PC-9 (cell line): ENCODE results near the gene SSBP2. TPM values are rescaled to one million over a fixed set of nuclear protein-coding genes. Genes with fewer than 3 reads are reported as not detected.

Experiments
- BruUV-seq: library from RNA; stranded (reverse); fragments of 400-500 nt; replicated peaks from 2 replicates; lab custom pipeline; 2021; lab: Mats Ljungman, UMichigan
- CTCF ChIA-PET: fragments of 300-600 bp; sonication (Branson Sonifier 250); formaldehyde crosslinking; loops from one replicate; lab custom pipeline; 2022; ENCODE audit warnings: antibody characterized with exemption; lab: Charles Lee
- POLR2A ChIA-PET: fragments of 300-600 bp; sonication (Branson Sonifier 250); formaldehyde crosslinking; loops from one replicate; lab custom pipeline; 2022; ENCODE audit warnings: antibody characterized with exemption; ENCODE audit not compliant: unreplicated experiment; lab: Charles Lee
- DNase-seq, 2 experiments: peaks; one replicate each; pipeline versions ENCODE4 v3.0.0 to v3.0.0-alpha.2; 2015 to 2022; ENCODE audit warnings: mixed read lengths in 1 of 2
- H2AFZ ChIP-seq: fragments of 200-600 bp; sonication (generic); 2 replicates; pipeline ENCODE4 v1.8.1; 2017; ENCODE audit warnings: antibody characterized with exemption
- H3F3A ChIP-seq: fragments of 200-600 bp; sonication (generic); 2 replicates; pipeline ENCODE4 v1.8.1; 2017; ENCODE audit warnings: antibody characterized with exemption, mild to moderate bottlenecking, low read depth; ENCODE audit not compliant: insufficient read depth
- H3K27ac ChIP-seq: fragments of 200-600 bp; sonication (generic); 2 replicates; pipeline ENCODE4 v1.6.1; 2016; ENCODE audit warnings: mixed run types
- H3K27me3 ChIP-seq: fragments of 200-600 bp; sonication (generic); 2 replicates; pipeline ENCODE4 v1.6.1; 2016; ENCODE audit warnings: low read depth, mixed run types; ENCODE audit not compliant: insufficient read depth
- H3K36me3 ChIP-seq: fragments of 200-600 bp; sonication (generic); 2 replicates; pipeline ENCODE4 v1.6.1; 2016; ENCODE audit warnings: low read depth, mixed run types
- H3K4me1 ChIP-seq: fragments of 200-600 bp; sonication (generic); replicated peaks from 2 replicates; pipeline ENCODE4 v1.6.1; 2016; ENCODE audit warnings: mixed run types; ENCODE audit not compliant: insufficient read depth
- H3K4me2 ChIP-seq: fragments of 200-600 bp; sonication (generic); 2 replicates; pipeline ENCODE4 v1.6.1; 2017; ENCODE audit warnings: mixed run types
- H3K4me3 ChIP-seq: fragments of 200-600 bp; sonication (generic); 2 replicates; pipeline ENCODE4 v1.6.1; 2016; ENCODE audit warnings: mixed run types
- H3K79me2 ChIP-seq: fragments of 200-600 bp; sonication (generic); 2 replicates; pipeline ENCODE4 v1.6.1; 2017; ENCODE audit warnings: low read depth, mixed run types
- H3K9me2 ChIP-seq: fragments of 200-600 bp; sonication (generic); 2 replicates; pipeline ENCODE4 v1.8.1; 2017; ENCODE audit warnings: mild to moderate bottlenecking; ENCODE audit not compliant: insufficient read depth
- H3K9me3 ChIP-seq: fragments of 200-600 bp; sonication (generic); 2 replicates; pipeline ENCODE4 v1.8.1; 2016; ENCODE audit warnings: low read depth; ENCODE audit not compliant: insufficient read depth
- H4K20me1 ChIP-seq: fragments of 200-600 bp; sonication (generic); 2 replicates; pipeline ENCODE4 v1.8.1; 2017; ENCODE audit not compliant: insufficient read depth
- EZH2 ChIP-seq: fragments of 200-600 bp; sonication (generic); IDR thresholded peaks from 2 replicates; pipeline ENCODE4 v1.8.0; 2017; ENCODE audit warnings: antibody characterized with exemption, low read depth
- intact Hi-C: fragments of 100-400 bp; cut with micrococcal nuclease; formaldehyde crosslinking; loops from one replicate; pipeline ENCODE4 v1.10.0; 2022; ENCODE audit not compliant: unreplicated experiment
- total RNA-seq: library from RNA; stranded (reverse); gene quantifications from 2 replicates; pipeline ENCODE4 v1.2.3, GENCODE V29; 2021
- TF ChIP-seq, protein P1 (sequence below): fragments of 200-600 bp; sonication (generic); conservative IDR thresholded peaks from 2 replicates; pipeline ENCODE4 v1.6.1; 2017; ENCODE audit warnings: mixed run types, antibody characterized with exemption, mild to moderate bottlenecking, moderate library complexity

The SSBP2 gene
- total RNA-seq, 1 experiment from 2014 or later = 6.4 TPM

DNA sequence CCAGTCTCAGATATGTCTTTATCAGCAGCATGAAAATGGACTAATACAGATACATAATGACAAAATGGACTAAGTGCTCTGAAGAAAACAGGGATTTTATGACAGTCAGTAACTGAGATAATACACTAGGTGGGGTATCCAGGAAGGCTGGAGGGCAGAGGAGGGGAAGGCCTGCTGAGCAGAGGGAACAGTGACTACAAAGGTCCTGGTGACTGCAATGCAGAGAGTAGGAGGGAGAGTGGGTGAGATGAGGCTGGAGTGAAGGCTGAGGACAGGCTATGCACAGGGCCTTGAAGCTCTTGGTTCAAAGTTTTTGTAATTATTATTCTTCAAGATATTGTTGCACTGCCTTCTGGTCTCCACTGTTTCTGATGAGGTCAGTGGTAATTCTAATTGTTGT lies 361.9 kb downstream of the SSBP2 start:
- POLR2A ChIA-PET = no interaction called here
- Histone ChIP-seq H2AFZ (no peak overlapping the region), H3K4me1 (no peaks in the 10 kb centered on the region), H3K4me3 (no peak overlapping the region), H3F3A (no peaks in the 10 kb centered on the region), H3K27ac (no peak overlapping the region), H3K4me2 (no peak overlapping the region), H3K79me2 (no peaks in the 10 kb centered on the region), H4K20me1 (no peaks in the 10 kb centered on the region), H3K9me2 (no peaks in the 10 kb centered on the region), H3K27me3 (no peaks in the 10 kb centered on the region), H3K36me3 (no peaks in the 10 kb centered on the region), H3K9me3 (no peaks in the 10 kb centered on the region)
- CTCF ChIA-PET = no interaction called here
- BruUV-seq = no TSS peak
- DNase-seq = no peak
- intact Hi-C loops = no loop called here
- no peak for TF ChIP-seq EZH2
- TF ChIP-seq, protein P1, sequence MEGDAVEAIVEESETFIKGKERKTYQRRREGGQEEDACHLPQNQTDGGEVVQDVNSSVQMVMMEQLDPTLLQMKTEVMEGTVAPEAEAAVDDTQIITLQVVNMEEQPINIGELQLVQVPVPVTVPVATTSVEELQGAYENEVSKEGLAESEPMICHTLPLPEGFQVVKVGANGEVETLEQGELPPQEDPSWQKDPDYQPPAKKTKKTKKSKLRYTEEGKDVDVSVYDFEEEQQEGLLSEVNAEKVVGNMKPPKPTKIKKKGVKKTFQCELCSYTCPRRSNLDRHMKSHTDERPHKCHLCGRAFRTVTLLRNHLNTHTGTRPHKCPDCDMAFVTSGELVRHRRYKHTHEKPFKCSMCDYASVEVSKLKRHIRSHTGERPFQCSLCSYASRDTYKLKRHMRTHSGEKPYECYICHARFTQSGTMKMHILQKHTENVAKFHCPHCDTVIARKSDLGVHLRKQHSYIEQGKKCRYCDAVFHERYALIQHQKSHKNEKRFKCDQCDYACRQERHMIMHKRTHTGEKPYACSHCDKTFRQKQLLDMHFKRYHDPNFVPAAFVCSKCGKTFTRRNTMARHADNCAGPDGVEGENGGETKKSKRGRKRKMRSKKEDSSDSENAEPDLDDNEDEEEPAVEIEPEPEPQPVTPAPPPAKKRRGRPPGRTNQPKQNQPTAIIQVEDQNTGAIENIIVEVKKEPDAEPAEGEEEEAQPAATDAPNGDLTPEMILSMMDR = no peak

DNA sequence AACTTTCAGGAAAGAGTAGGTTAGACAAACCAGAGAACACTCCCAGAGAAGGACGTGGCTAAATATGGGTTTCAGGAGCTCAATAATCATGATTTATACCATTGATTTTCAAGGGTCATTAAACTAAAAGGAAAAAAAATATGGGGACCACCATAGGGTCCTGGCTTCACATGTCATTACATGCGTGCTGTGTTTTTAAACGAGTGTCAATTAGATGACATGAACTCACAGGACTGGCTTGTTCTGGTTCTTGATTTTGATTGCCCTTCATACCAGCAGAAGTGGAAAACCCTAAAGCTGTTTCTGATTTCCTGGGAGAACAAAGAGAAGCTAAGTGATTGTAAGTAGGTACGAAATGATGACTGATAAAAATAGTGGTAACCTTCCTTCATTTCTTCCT lies 362.7 kb downstream of the SSBP2 start:
- H3K79me2 ChIP-seq = no peaks in the 10 kb centered on the region
- H3K9me3 ChIP-seq = no peaks in the 10 kb centered on the region
- intact Hi-C loops = no loop called here
- DNase-seq = no peak
- no peaks in the 10 kb centered on the region for H4K20me1 ChIP-seq
- H3K27ac ChIP-seq = no peak overlapping the region
- H3K9me2 ChIP-seq = no peaks in the 10 kb centered on the region
- H2AFZ ChIP-seq = no peak overlapping the region
- ChIA-PET CTCF (no interaction called here), POLR2A (no interaction called here)
- no peaks in the 10 kb centered on the region for H3K27me3 ChIP-seq
- BruUV-seq = no TSS peak
- no peak for TF ChIP-seq EZH2
- TF ChIP-seq, protein P1 = no peak
- H3K4me3 ChIP-seq = no peak overlapping the region
- no peaks in the 10 kb centered on the region for H3F3A ChIP-seq
- no peak overlapping the region for H3K4me2 ChIP-seq
- no peaks in the 10 kb centered on the region for H3K36me3 ChIP-seq
- no peaks in the 10 kb centered on the region for H3K4me1 ChIP-seq

DNA sequence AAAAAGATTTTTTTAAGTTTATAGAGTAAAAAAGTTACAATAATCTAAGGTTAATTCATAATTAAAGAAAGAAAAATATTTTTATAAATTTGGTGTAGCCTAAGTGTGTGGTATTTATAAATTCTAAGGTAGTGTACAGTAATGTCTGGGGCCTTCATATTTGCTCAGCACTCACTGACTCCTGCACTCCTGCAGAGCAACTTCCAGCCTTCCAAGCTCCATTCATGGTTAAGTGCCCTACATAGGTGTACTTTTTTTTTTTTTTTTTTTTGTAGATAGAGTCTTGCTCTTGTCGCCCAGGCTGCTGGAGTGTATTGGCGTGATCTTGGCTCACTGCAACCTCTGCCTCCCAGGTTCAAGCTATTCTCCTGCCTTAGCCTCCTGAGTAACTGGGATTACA lies 367.0 kb downstream of the SSBP2 start:
- Histone ChIP-seq H2AFZ (no peak overlapping the region), H3K79me2 (no peaks in the 10 kb centered on the region), H3K27me3 (no peaks in the 10 kb centered on the region), H3K9me3 (no peaks in the 10 kb centered on the region), H3K27ac (no peak overlapping the region), H3K4me1 (no peaks in the 10 kb centered on the region), H3K4me2 (no peak overlapping the region), H3F3A (no peaks in the 10 kb centered on the region), H3K36me3 (no peaks in the 10 kb centered on the region), H3K9me2 (no peaks in the 10 kb centered on the region), H4K20me1 (no peaks in the 10 kb centered on the region), H3K4me3 (no peak overlapping the region)
- ChIA-PET POLR2A (no interaction called here), CTCF (interaction anchor here (0.6 to 0.7 kb wide), 2 partner anchors 41 to 54 kb away, joined by 3 to 6 read pairs; no protein-coding TSS in a partner anchor)
- TF ChIP-seq EZH2 = no peak
- TF ChIP-seq, protein P1 = no peak
- no TSS peak for BruUV-seq
- no peak for DNase-seq
- intact Hi-C loops = no loop called here
